Keratinocyte (primary cell): ENCODE results near the gene POR.

Source experiments
- CTCF ChIP-seq, 3 experiments: IDR thresholded peaks in 1 of 3; conservative IDR thresholded peaks in 1 of 3; optimal IDR thresholded peaks in 1 of 3; 2 replicates in 2 of 3; 3 replicates in 1 of 3; pipeline versions ENCODE3 to v1.5.1; 2011; ENCODE audit warnings: low read length in 3 of 3, mild to moderate bottlenecking in 3 of 3, moderate library complexity in 2 of 3, control low read depth in 1 of 3, inconsistent platforms in 1 of 3; ENCODE audit not compliant: insufficient read depth in 2 of 3; ENCODE audit errors: extremely low read depth in 1 of 3
- EZH2 ChIP-seq: IDR thresholded peaks from one replicate; pipeline ENCODE4 v1.6.1; 2012; ENCODE audit warnings: inconsistent platforms, mild to moderate bottlenecking, low read length, moderate library complexity

- TF ChIP-seq CTCF (optimal IDR thresholded peaks at IDR 0.05 in 1 of 3, IDR thresholded peaks at IDR 0.05 in 1 of 3, conservative IDR thresholded peaks at IDR 0.05 in 1 of 3; ENCODE audit: extremely low read depth in 1 of 3, insufficient read depth in 2 of 3, low read length in 3 of 3) (peak; percentile 85 to 89 (median 88)), EZH2 (no peak)
Observed at GRCh38 chr7:76020031-76020714, 105.2 kb downstream of the POR start.
